Effector memory CD8-positive, alpha-beta T cell (primary cell): ENCODE results near the gene MEI1.

Experiments used
- ATAC-seq: fragments of 150-1000 bp; cut with Tn5 transposase; replicated peaks from 2 replicates; pipeline ENCODE4 v1.10.0; 2021; ENCODE audit warnings: mild to moderate bottlenecking, moderate library complexity
- DNase-seq, 3 experiments: peaks; one replicate each; pipeline ENCODE4 v3.0.0; 2021
- H3K27ac Mint-ChIP-seq, 2 donors: one replicate each; pipeline ENCODE4 v1.8.0; 2022; ENCODE audit warnings: mild to moderate bottlenecking in 2 of 2, mixed read lengths in 2 of 2, moderate library complexity in 2 of 2
- H3K27me3 Mint-ChIP-seq, 2 donors: one replicate each; pipeline ENCODE4 v1.8.0; 2022; ENCODE audit warnings: mixed read lengths in 2 of 2
- H3K36me3 Mint-ChIP-seq: one replicate; pipeline ENCODE4 v1.8.0; 2022; ENCODE audit warnings: mild to moderate bottlenecking, moderate library complexity, mixed read lengths; ENCODE audit not compliant: insufficient read depth
- H3K4me1 Mint-ChIP-seq, 2 donors: one replicate each; pipeline ENCODE4 v1.8.0; 2022; ENCODE audit warnings: low read depth in 2 of 2, mixed read lengths in 2 of 2
- H3K4me3 Mint-ChIP-seq, 2 donors: one replicate each; pipeline ENCODE4 v1.8.0; 2022; ENCODE audit warnings: mild to moderate bottlenecking in 2 of 2, mixed read lengths in 2 of 2, moderate library complexity in 2 of 2
- H3K9me3 Mint-ChIP-seq, 2 donors: one replicate each; pipeline ENCODE4 v1.8.0; 2022; ENCODE audit warnings: mixed read lengths in 2 of 2

MEI1 gene

GRCh38 chr22:41688365-41689211 lies 10.7 kb upstream of the MEI1 start, which contains the start of gene SNU13:
SNU13 (minus strand) TSS chr22:41688867; CDS start chr22:41688796, 71 bp downstream.
- H3K36me3 Mint-ChIP-seq = peaks cover 24% of the 10 kb centered on the region
- ATAC-seq = peak; percentile 95
- no peaks in the 10 kb centered on the region for H3K27me3 Mint-ChIP-seq
- DNase-seq = peak; percentile 86 to 87 (median 87)
- H3K9me3 Mint-ChIP-seq = no peaks in the 10 kb centered on the region
- peak within 1 kb of the TSS; percentile 99 for H3K27ac Mint-ChIP-seq
- H3K4me3 Mint-ChIP-seq = peak within 1 kb of the TSS; percentile 94 to 95
- peaks cover 15 to 21% of the 10 kb centered on the region in 2 donors for H3K4me1 Mint-ChIP-seq

DNA sequence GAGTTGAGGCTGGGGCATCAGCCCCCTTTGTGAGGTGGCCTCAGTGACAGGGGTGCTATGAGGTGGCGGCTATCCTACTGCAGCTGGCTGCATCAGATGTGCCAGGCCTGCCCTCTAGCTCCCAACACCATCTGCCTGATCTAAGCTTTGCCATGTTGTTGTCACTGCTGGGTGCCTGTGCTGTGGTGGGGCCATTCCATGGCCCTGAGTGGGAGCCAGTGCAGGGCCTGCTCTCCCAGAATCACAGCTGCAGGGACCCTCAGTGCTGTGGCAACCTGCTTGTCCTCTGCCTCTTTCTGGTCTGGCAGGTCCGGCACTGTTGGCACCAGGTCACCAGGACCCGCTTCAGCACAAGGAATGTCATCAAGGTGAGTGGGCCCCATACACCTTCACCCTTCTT lies 8.8 kb upstream of the MEI1 start:
- Mint-ChIP-seq H3K36me3 (peaks cover 24% of the 10 kb centered on the region), H3K9me3 (no peaks in the 10 kb centered on the region), H3K27me3 (no peaks in the 10 kb centered on the region), H3K27ac (peak overlapping the region; percentile 99), H3K4me1 (peaks cover 15 to 16% of the 10 kb centered on the region in 2 donors), H3K4me3 (peak overlapping the region; percentile 53 to 95)
- ATAC-seq (no peak), DNase-seq (no peak)

DNA sequence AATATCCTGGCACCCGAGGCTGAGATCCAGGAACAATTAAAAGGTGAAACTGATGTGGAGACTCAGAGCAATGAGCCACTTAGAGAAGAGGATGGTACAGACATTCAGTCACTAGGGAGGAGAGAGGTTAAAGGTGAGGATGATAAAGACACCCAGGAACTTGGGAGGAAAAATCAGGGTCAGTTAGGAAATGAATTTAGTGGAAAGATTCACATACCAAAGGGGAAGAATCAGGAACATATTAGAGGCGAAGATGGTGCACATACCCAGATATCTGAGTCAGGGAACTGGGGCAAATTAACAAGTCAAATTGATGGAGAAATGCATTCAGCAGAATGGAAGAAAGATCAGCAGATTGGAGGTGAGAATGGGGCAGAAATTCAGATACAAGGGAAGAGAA lies 4.1 kb upstream of the MEI1 start:
- no peak for DNase-seq
- Mint-ChIP-seq H3K36me3 (peaks cover 12% of the 10 kb centered on the region), H3K27me3 (no peaks in the 10 kb centered on the region), H3K4me1 (peaks cover 6 to 10% of the 10 kb centered on the region in 2 donors), H3K9me3 (no peaks in the 10 kb centered on the region), H3K27ac (no peak overlapping the region), H3K4me3 (no peak overlapping the region)
- ATAC-seq = no peak

DNA sequence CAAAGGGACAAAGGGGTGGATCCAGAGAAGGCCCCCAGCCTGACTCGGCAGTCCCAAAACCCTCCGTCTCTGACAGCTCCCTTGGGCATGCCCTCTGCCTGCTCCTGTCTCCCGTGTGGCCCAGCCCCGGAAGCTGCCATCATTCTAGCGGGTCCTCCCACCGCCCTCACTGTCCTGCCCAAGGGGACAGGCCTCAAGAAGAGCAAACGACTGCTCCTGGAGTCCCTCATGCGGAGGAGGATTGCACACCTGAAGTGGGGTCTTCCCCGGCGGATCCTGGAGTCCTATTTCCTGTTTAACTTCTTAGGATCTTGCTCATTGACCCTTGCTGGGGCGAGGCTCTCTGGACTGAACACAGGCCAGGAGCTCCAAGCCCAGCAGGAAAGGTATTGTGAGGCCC lies 2.6 kb upstream of the MEI1 start:
- no peaks in the 10 kb centered on the region for H3K9me3 Mint-ChIP-seq
- no peak for DNase-seq
- H3K4me3 Mint-ChIP-seq = peak overlapping the region in 1 of 2 donors; percentile 55
- no peaks in the 10 kb centered on the region for H3K27me3 Mint-ChIP-seq
- no peak for ATAC-seq
- H3K27ac Mint-ChIP-seq = peak overlapping the region in 1 of 2 donors; percentile 84
- peaks cover 11% of the 10 kb centered on the region for H3K36me3 Mint-ChIP-seq
- H3K4me1 Mint-ChIP-seq = peaks cover 6 to 9% of the 10 kb centered on the region in 2 donors

DNA sequence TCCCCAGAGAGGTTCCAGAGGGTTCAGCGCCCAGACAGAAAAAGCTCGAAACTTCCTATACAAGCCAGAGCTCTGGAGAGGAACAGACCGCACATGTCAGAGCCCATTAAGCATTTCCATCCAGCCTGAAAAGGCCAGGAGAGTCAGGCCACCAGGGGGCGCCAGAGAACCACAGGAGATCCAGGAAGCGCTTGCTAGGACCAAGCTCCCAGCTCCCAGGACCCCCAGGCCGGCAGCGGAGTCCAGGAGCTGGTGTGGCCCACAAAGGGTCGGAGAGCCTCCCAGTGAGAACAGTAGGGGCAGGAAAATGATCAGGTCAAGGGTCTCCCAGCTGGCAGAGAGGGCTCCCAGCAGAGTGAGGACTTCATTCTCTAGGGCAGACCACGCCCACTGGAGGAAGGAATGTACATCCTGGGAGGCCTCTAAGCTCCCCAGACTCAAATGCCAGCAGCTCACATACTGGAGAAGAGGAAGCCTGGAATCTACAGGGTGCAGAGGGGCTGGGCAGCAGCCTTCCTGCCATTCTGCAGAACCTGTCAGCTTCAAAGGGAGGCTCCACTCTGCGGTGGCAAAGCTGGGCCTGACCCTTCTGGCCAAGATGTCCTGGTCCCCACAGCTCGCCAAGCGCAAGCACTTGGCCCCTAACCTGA lies 2.1 kb upstream of the MEI1 start:
- ATAC-seq (peak; percentile 88), DNase-seq (peak; percentile 88 to 92 (median 91))
- peak overlapping the region; percentile 53 to 55 for H3K4me3 Mint-ChIP-seq
- H3K27me3 Mint-ChIP-seq = no peaks in the 10 kb centered on the region
- no peaks in the 10 kb centered on the region for H3K9me3 Mint-ChIP-seq
- H3K4me1 Mint-ChIP-seq = peaks cover 6 to 9% of the 10 kb centered on the region in 2 donors
- peak overlapping the region in 1 of 2 donors; percentile 84 for H3K27ac Mint-ChIP-seq
- H3K36me3 Mint-ChIP-seq = peaks cover 11% of the 10 kb centered on the region

DNA sequence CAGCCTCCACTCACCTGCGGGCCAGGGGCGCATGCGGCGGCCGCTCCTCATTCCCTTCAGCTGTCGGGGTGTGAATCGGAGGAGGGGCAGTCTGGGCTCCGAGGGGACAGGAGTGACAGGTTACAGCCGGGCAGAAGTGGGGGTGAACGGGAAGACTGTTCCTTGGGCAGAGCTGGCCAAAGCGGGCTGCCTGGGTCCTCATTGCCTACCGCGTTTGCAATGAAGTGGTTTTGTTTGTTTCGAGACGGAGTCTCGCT lies 733 bp downstream of the MEI1 start:
- no peaks in the 10 kb centered on the region for H3K27me3 Mint-ChIP-seq
- H3K4me3 Mint-ChIP-seq = no peak overlapping the region
- DNase-seq (no peak), ATAC-seq (no peak)
- H3K36me3 Mint-ChIP-seq = peaks cover 11% of the 10 kb centered on the region
- H3K4me1 Mint-ChIP-seq = peaks cover 6 to 9% of the 10 kb centered on the region in 2 donors
- H3K9me3 Mint-ChIP-seq = no peaks in the 10 kb centered on the region
- H3K27ac Mint-ChIP-seq = no peak overlapping the region

DNA sequence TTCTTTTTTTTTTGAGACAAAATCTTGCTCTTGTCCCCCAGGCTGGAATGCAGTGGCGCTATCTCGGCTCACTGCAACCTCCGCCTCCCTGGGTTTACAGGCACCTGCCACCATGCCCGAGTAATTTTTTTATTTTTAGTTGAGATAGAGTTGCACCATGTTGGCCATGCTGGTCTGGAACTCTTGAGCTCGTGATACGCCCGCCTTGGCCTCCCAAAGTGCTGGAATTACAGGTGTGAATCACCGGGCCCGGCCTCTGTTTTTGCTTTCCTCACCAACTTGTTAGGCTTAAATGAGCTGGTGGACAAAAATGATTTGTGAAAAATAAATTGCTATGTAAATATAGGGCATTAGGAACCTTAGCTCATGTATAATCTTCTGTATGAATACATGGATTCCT lies 3.5 kb downstream of the MEI1 start:
- H3K27ac Mint-ChIP-seq = no peak overlapping the region
- no peaks in the 10 kb centered on the region for H3K9me3 Mint-ChIP-seq
- ATAC-seq (no peak), DNase-seq (no peak)
- peaks cover 8% of the 10 kb centered on the region for H3K36me3 Mint-ChIP-seq
- H3K4me3 Mint-ChIP-seq = no peak overlapping the region
- peaks cover 0 to 3% of the 10 kb centered on the region in 2 donors for H3K4me1 Mint-ChIP-seq
- H3K27me3 Mint-ChIP-seq = no peaks in the 10 kb centered on the region

DNA sequence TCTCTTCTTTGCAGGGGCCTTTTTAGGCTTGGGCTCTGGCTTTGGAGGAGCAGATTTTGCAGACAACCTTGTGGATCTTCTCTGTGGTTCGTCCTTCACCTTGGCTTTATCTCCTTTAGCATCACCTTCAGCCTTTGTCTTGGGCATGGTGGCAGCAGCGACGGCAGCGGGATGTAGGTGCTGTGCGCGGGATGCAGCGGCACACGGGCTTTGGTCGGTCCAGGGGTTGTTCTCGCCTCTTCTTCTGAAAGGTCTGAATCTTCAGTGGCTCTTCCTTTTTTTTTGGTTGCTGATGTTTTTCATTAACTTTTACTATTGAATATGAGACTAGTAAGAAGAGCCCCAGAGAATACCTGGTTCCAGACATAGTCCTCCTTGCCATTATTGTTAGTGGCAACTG lies 10.0 kb downstream of the MEI1 start:
- ATAC-seq (no peak), DNase-seq (no peak)
- Mint-ChIP-seq H3K27me3 (no peaks in the 10 kb centered on the region), H3K4me3 (no peak overlapping the region), H3K9me3 (no peaks in the 10 kb centered on the region), H3K4me1 (no peaks in the 10 kb centered on the region), H3K36me3 (peaks cover 3% of the 10 kb centered on the region), H3K27ac (no peak overlapping the region)

GRCh38 chr22:41713004-41713403 lies 13.7 kb downstream of the MEI1 start:
- ATAC-seq (no peak), DNase-seq (no peak)
- no peak overlapping the region for H3K27ac Mint-ChIP-seq
- no peaks in the 10 kb centered on the region for H3K27me3 Mint-ChIP-seq
- H3K36me3 Mint-ChIP-seq = peaks cover 3% of the 10 kb centered on the region
- H3K4me1 Mint-ChIP-seq = no peaks in the 10 kb centered on the region
- no peaks in the 10 kb centered on the region for H3K9me3 Mint-ChIP-seq
- H3K4me3 Mint-ChIP-seq = no peak overlapping the region

GRCh38 chr22:41722496-41722895 lies 23.2 kb downstream of the MEI1 start:
- DNase-seq (no peak), ATAC-seq (no peak)
- peaks cover 0 to 9% of the 10 kb centered on the region in 2 donors for H3K27me3 Mint-ChIP-seq
- no peaks in the 10 kb centered on the region for H3K4me1 Mint-ChIP-seq
- H3K36me3 Mint-ChIP-seq = no peaks in the 10 kb centered on the region
- no peak overlapping the region for H3K27ac Mint-ChIP-seq
- no peaks in the 10 kb centered on the region for H3K9me3 Mint-ChIP-seq
- no peak overlapping the region for H3K4me3 Mint-ChIP-seq

DNA sequence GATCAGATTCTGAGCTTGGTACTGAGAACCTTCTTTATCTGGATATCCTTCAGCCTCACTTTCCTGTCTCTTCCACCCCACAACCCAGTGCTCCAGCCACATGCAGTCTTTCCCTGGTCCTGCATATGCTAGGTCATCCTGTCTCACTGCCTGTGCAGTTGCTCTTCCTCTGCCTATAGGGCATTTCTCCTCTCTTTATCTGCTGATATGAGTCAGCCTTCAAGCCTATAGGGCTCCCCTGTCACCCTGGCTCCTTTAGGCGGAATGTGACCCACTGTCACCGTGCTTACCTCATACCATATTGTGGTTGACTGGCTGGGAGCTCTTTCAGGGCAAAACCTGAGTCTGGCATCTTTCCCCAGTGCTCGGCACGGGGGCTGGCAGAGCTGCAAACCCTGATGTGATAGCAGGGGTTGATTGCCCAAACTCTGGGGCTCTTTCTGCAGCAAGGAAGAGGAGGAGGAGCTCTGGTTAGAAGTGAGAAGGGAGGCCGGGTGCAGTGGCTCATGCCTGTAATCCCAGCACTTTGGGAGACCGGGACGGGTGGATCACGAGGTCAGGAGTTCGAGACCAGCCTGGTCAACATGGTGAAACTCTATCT lies 26.3 kb downstream of the MEI1 start:
- Mint-ChIP-seq H3K9me3 (no peaks in the 10 kb centered on the region), H3K4me1 (no peaks in the 10 kb centered on the region), H3K27ac (no peak overlapping the region), H3K27me3 (peaks cover 0 to 9% of the 10 kb centered on the region in 2 donors), H3K36me3 (no peaks in the 10 kb centered on the region), H3K4me3 (no peak overlapping the region)
- DNase-seq (no peak), ATAC-seq (no peak)

- no peaks in the 10 kb centered on the region for H3K36me3 Mint-ChIP-seq
Measured at GRCh38 chr22:41731609-41732008, 32.3 kb downstream of the MEI1 start.

DNA sequence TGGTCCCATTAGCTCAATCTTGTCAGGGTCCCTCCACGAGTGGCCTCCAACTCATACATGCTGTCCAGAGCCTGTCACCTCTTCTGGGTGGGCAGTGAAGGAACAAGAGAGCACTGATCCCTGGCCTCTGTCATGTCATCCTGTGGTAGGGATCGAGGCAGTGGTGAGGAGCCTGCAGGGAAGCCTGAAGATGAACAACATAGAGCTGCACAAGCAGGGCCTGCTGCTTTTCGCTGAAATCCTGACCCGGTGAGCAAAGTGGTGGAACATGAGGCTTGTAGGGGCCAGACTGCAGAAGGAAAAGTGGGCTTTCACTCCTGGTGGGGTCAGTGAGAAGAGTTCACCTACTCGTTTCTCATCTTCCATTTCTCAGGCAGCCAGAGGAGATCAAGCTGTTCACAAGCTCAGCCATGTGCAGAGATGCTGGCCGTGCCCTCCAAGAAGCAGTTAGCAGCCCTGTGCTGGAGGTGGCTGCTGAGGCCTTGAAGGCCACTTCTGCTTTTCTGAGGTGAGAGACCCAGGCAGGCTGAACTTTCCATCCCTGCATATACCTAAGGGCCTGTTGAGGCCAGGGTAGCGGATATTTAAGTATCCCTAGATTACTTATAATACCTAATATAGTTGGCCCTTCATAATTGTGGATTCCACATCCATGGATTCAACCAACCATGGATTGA lies 32.9 kb downstream of the MEI1 start:
- Mint-ChIP-seq H3K36me3 (no peaks in the 10 kb centered on the region), H3K4me3 (no peak overlapping the region), H3K9me3 (no peaks in the 10 kb centered on the region), H3K27me3 (no peaks in the 10 kb centered on the region), H3K27ac (no peak overlapping the region), H3K4me1 (no peaks in the 10 kb centered on the region)
- no peak for DNase-seq
- no peak for ATAC-seq

More at GRCh38 chr22:41731609-41732008, 32.3 kb downstream of the MEI1 start:
- H3K4me1 Mint-ChIP-seq = no peaks in the 10 kb centered on the region
- H3K9me3 Mint-ChIP-seq = no peaks in the 10 kb centered on the region
- ATAC-seq (no peak), DNase-seq (no peak)
- H3K27ac Mint-ChIP-seq = no peak overlapping the region
- no peak overlapping the region for H3K4me3 Mint-ChIP-seq
- no peaks in the 10 kb centered on the region for H3K27me3 Mint-ChIP-seq
